HT1080 (cell line): Measurements from ENCODE around the gene ABHD11. TPM values are rescaled to one million over a fixed set of nuclear protein-coding genes. Genes with fewer than 3 reads are reported as not detected.
"Not testable (repeated sequence)": the region's sequence is repeated elsewhere in the genome, so short reads cannot be mapped to it uniquely, and the experiment has no call there.

Source experiments
- DNase-seq: peaks from one replicate; pipeline ENCODE4 v3.0.0-alpha.2; 2015; ENCODE audit warnings: low read depth
- total RNA-seq: library from RNA; depleted of rRNA; stranded (reverse); fragments of >200 nt; shearing (Covaris generic); gene quantifications from 2 replicates; pipeline ENCODE4 v1.2.3, GENCODE V29; 2014

Gene ABHD11
- total RNA-seq, 1 experiment from 2014 or later: 50.5 TPM

GRCh38 chr7:73746378-73746777, 7.8 kb upstream of the ABHD11 start:
- no peak for DNase-seq

GRCh38 chr7:73742753-73743641, 4.4 kb upstream of the ABHD11 start:
- no peak for DNase-seq

GRCh38 chr7:73742338-73742752, 3.7 kb upstream of the ABHD11 start:
- DNase-seq: no peak

GRCh38 chr7:73741600-73741999, 3.0 kb upstream of the ABHD11 start:
- no peak for DNase-seq

GRCh38 chr7:73740771-73741170, 2.2 kb upstream of the ABHD11 start:
- no peak for DNase-seq

- DNase-seq: no peak
Measured at GRCh38 chr7:73740212-73740611, 1.6 kb upstream of the ABHD11 start.

GRCh38 chr7:73739387-73739767, 775 bp upstream of the ABHD11 start:
- DNase-seq: no peak

GRCh38 chr7:73738220-73738611, 386 bp downstream of the ABHD11 start:
- no peak for DNase-seq

- no peak for DNase-seq
Measured at GRCh38 chr7:73737491-73738219, 947 bp downstream of the ABHD11 start.

GRCh38 chr7:73736885-73737284, 1.7 kb downstream of the ABHD11 start:
- DNase-seq: no peak

- no peak for DNase-seq
Measured at GRCh38 chr7:73735528-73735905, 3.1 kb downstream of the ABHD11 start.

GRCh38 chr7:73734619-73735527, 3.7 kb downstream of the ABHD11 start:
- DNase-seq: peak; percentile 89

- no peak for DNase-seq
Measured at GRCh38 chr7:73732397-73732796, 6.2 kb downstream of the ABHD11 start.

- no peak for DNase-seq
Measured at GRCh38 chr7:73730485-73730884, 8.1 kb downstream of the ABHD11 start.

- no peak for DNase-seq
Measured at GRCh38 chr7:73728551-73728950, 10.1 kb downstream of the ABHD11 start.

- DNase-seq: no peak
Measured at GRCh38 chr7:73727952-73728351, 10.7 kb downstream of the ABHD11 start.

- DNase-seq: no peak
Measured at GRCh38 chr7:73726083-73726466, 12.5 kb downstream of the ABHD11 start.

- DNase-seq: no peak
Measured at GRCh38 chr7:73723813-73724212, 14.8 kb downstream of the ABHD11 start.

- DNase-seq: no peak
Measured at GRCh38 chr7:73722785-73723184, 15.8 kb downstream of the ABHD11 start.

GRCh38 chr7:73722182-73722581, 16.4 kb downstream of the ABHD11 start:
- DNase-seq: not testable (repeated sequence)

GRCh38 chr7:73721377-73721817, 17.2 kb downstream of the ABHD11 start:
- DNase-seq: no peak

- not testable (repeated sequence) for DNase-seq
Measured at GRCh38 chr7:73720443-73720842, 18.2 kb downstream of the ABHD11 start.
